A549 (cell line): ENCODE measurements around the gene FBXO2. TPM values are rescaled to one million over a fixed set of nuclear protein-coding genes. Genes with fewer than 3 reads are reported as not detected.

Source experiments
- polyA plus RNA-seq, 4 experiments: library from polyadenylated mRNA; depleted of rRNA in 3 of 4; stranded (reverse); fragments of >200 nt; fragmentation: RNase III in 1 of 4; extraction: RNeasy Plus Mini Kit Qiagen cat#74134 plus additional on column Dnase treatment in 1 of 4; gene quantifications; 2 replicates in 3 of 4; 3 replicates in 1 of 4; pipeline ENCODE4 v1.2.3, GENCODE V29; 2011 to 2017

The FBXO2 gene
- polyA plus RNA-seq, 2 of the 4 experiments (the other 2 are of a cell fraction) = 8.5 to 31.2 TPM

Other genes starting within 250 kb of the FBXO2 start
- 0.09 and 0.15 TPM in 2 replicates for gene DISP3, start 175.3 kb downstream of the FBXO2 start, polyA plus RNA-seq (2011; rRNA removed)
- gene DISP3, start 175.3 kb downstream of the FBXO2 start, polyA plus RNA-seq (2017; fragmentation: RNase III; extraction: RNeasy Plus Mini Kit Qiagen cat#74134 plus additional on column Dnase treatment) = 0.03 to 0.22 TPM (median 0.12 TPM) in 3 replicates
- 10.3 and 10.4 TPM in 2 replicates for gene FBXO44, start 448 bp upstream of the FBXO2 start, polyA plus RNA-seq (2011; rRNA removed)
- 21.7 to 27.3 TPM (median 26.9 TPM) in 3 replicates for gene FBXO44, start 448 bp upstream of the FBXO2 start, polyA plus RNA-seq (2017; fragmentation: RNase III; extraction: RNeasy Plus Mini Kit Qiagen cat#74134 plus additional on column Dnase treatment)
- 7.7 and 8.5 TPM in 2 replicates for gene FBXO6, start 9.8 kb upstream of the FBXO2 start, polyA plus RNA-seq (2011; rRNA removed)
- 4.8 to 5.5 TPM (median 5.4 TPM) in 3 replicates for gene FBXO6, start 9.8 kb upstream of the FBXO2 start, polyA plus RNA-seq (2017; fragmentation: RNase III; extraction: RNeasy Plus Mini Kit Qiagen cat#74134 plus additional on column Dnase treatment)
- 32.5 and 35.4 TPM in 2 replicates for gene MAD2L2, start 26.7 kb upstream of the FBXO2 start, polyA plus RNA-seq (2011; rRNA removed)
- gene MAD2L2, start 26.7 kb upstream of the FBXO2 start, polyA plus RNA-seq (2017; fragmentation: RNase III; extraction: RNeasy Plus Mini Kit Qiagen cat#74134 plus additional on column Dnase treatment) = 30.6 to 31.7 TPM (median 31.2 TPM) in 3 replicates
- gene DRAXIN, start 37.3 kb upstream of the FBXO2 start, polyA plus RNA-seq (2011; rRNA removed) = 0.03 and 0.04 TPM in 2 replicates
- 0.03 to 0.08 TPM in 2 of 3 replicates, not detected in the other for gene DRAXIN, start 37.3 kb upstream of the FBXO2 start, polyA plus RNA-seq (2017; fragmentation: RNase III; extraction: RNeasy Plus Mini Kit Qiagen cat#74134 plus additional on column Dnase treatment)
- gene AGTRAP, start 81.7 kb upstream of the FBXO2 start, polyA plus RNA-seq (2011; rRNA removed) = 26.9 and 32.1 TPM in 2 replicates
- 56.5 to 57.5 TPM (median 57.5 TPM) in 3 replicates for gene AGTRAP, start 81.7 kb upstream of the FBXO2 start, polyA plus RNA-seq (2017; fragmentation: RNase III; extraction: RNeasy Plus Mini Kit Qiagen cat#74134 plus additional on column Dnase treatment)
- not detected in 2 replicates for gene C1orf167, start 107.8 kb upstream of the FBXO2 start, polyA plus RNA-seq (2011; rRNA removed)
- gene C1orf167, start 107.8 kb upstream of the FBXO2 start, polyA plus RNA-seq (2017; fragmentation: RNase III; extraction: RNeasy Plus Mini Kit Qiagen cat#74134 plus additional on column Dnase treatment) = not detected in 3 replicates
- 4.5 and 5.0 TPM in 2 replicates for gene MTHFR, start 151.5 kb upstream of the FBXO2 start, polyA plus RNA-seq (2011; rRNA removed)
- gene MTHFR, start 151.5 kb upstream of the FBXO2 start, polyA plus RNA-seq (2017; fragmentation: RNase III; extraction: RNeasy Plus Mini Kit Qiagen cat#74134 plus additional on column Dnase treatment) = 4.1 to 5.3 TPM (median 5.2 TPM) in 3 replicates
- gene CLCN6, start 151.8 kb upstream of the FBXO2 start, polyA plus RNA-seq (2011; rRNA removed) = 5.7 and 8.2 TPM in 2 replicates
- 6.1 to 9.0 TPM (median 8.9 TPM) in 3 replicates for gene CLCN6, start 151.8 kb upstream of the FBXO2 start, polyA plus RNA-seq (2017; fragmentation: RNase III; extraction: RNeasy Plus Mini Kit Qiagen cat#74134 plus additional on column Dnase treatment)
- not detected in 2 replicates for gene NPPA, start 193.4 kb upstream of the FBXO2 start, polyA plus RNA-seq (2011; rRNA removed)
- gene NPPA, start 193.4 kb upstream of the FBXO2 start, polyA plus RNA-seq (2017; fragmentation: RNase III; extraction: RNeasy Plus Mini Kit Qiagen cat#74134 plus additional on column Dnase treatment) = not detected in 3 replicates
- not detected in 2 replicates for gene NPPB, start 204.5 kb upstream of the FBXO2 start, polyA plus RNA-seq (2011; rRNA removed)
- gene NPPB, start 204.5 kb upstream of the FBXO2 start, polyA plus RNA-seq (2017; fragmentation: RNase III; extraction: RNeasy Plus Mini Kit Qiagen cat#74134 plus additional on column Dnase treatment) = 0.18 to 0.20 TPM in 2 of 3 replicates, not detected in the other